ENCODE results near the gene UNC5C.

DNA sequence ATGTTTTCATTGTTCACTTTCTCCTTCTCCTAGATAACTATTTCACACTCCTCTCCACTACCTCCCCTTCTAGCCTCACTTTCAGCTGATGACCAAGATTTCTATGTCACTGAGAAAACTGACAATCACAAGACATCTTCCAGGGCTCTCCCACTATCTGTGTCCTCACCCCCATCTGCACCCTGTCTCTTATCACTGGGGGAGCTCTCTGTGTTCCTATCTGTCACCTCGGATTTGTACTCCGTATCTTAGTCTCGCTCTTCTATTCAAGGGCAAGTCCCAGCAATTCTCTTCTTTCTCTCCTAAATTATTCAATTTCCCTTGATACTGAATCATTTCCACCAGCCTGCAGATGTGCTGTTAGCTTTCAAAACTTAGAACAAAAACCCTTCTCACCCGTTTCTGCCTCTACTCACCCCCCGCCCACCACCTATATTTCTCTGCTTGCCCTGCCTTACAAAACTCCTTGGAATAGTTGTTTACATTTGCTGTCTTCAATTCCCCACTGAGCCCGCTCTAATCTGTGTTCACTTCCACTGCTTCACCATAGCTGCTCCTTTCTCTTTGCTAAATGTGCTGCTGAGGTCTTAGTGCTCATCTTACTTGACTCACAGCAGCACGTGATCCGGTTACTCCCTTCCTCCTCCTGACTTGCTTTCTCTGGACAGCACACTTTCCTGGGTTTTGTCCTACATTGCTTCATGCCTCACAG, 293.2 kb downstream of the UNC5C start:
- TF ChIP-seq, protein P1, sequence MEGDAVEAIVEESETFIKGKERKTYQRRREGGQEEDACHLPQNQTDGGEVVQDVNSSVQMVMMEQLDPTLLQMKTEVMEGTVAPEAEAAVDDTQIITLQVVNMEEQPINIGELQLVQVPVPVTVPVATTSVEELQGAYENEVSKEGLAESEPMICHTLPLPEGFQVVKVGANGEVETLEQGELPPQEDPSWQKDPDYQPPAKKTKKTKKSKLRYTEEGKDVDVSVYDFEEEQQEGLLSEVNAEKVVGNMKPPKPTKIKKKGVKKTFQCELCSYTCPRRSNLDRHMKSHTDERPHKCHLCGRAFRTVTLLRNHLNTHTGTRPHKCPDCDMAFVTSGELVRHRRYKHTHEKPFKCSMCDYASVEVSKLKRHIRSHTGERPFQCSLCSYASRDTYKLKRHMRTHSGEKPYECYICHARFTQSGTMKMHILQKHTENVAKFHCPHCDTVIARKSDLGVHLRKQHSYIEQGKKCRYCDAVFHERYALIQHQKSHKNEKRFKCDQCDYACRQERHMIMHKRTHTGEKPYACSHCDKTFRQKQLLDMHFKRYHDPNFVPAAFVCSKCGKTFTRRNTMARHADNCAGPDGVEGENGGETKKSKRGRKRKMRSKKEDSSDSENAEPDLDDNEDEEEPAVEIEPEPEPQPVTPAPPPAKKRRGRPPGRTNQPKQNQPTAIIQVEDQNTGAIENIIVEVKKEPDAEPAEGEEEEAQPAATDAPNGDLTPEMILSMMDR (IDR thresholded peaks at IDR 0.05): no peak
- TF ChIP-seq POLR2A (IDR thresholded peaks at IDR 0.05; ENCODE audit: low read depth) (no peak), EP300 (IDR thresholded peaks at IDR 0.05) (no peak), POLR2AphosphoS5 (IDR thresholded peaks at IDR 0.05) (no peak)
